Measurements from ENCODE around the gene TCL1A. TPM values are rescaled to one million over a fixed set of nuclear protein-coding genes. Genes with fewer than 3 reads are reported as not detected.
A peak's percentile ranks its signal among the peaks of the same experiment; 100 is the strongest.

TCL1A gene
- total RNA-seq, 1 donor from 2014 or later: not detected

- Mint-ChIP-seq H3K4me3 (no peak overlapping the region), H3K36me3 (ENCODE audit: low read depth) (peaks cover 2% of the 10 kb centered on the region), H3K27ac (ENCODE audit: unreplicated experiment) (no peak overlapping the region), H3K27me3 (ENCODE audit: low read depth) (peaks cover 8% of the 10 kb centered on the region), H3K9me3 (peaks cover 4% of the 10 kb centered on the region), H3K4me1 (peaks cover 13% of the 10 kb centered on the region)
- no peak for TF ChIP-seq CTCF (conservative IDR thresholded peaks at IDR 0.05)
- no peak for DNase-seq (ENCODE audit: low read depth, low spot score)
These were observed 36.6 kb downstream of the TCL1A start for GRCh38 chr14:95677179-95677835.

- no peak for TF ChIP-seq CTCF (conservative IDR thresholded peaks at IDR 0.05)
- DNase-seq (ENCODE audit: low read depth, low spot score): no peak
- H3K36me3 Mint-ChIP-seq (ENCODE audit: low read depth): peaks cover 2% of the 10 kb centered on the region
- H3K4me3 Mint-ChIP-seq: no peak overlapping the region
- no peak overlapping the region for H3K27ac Mint-ChIP-seq (ENCODE audit: unreplicated experiment)
- peaks cover 13% of the 10 kb centered on the region for H3K4me1 Mint-ChIP-seq
- H3K9me3 Mint-ChIP-seq: peaks cover 4% of the 10 kb centered on the region
- H3K27me3 Mint-ChIP-seq (ENCODE audit: low read depth): peaks cover 3% of the 10 kb centered on the region
These were observed 38.4 kb downstream of the TCL1A start for GRCh38 chr14:95675486-95675885.

- no peak for DNase-seq (ENCODE audit: low read depth, low spot score)
- H3K4me1 Mint-ChIP-seq: peaks cover 10% of the 10 kb centered on the region
- H3K4me3 Mint-ChIP-seq: no peak overlapping the region
- no peak for TF ChIP-seq CTCF (conservative IDR thresholded peaks at IDR 0.05)
- no peak overlapping the region for H3K27ac Mint-ChIP-seq (ENCODE audit: unreplicated experiment)
- peaks cover 3% of the 10 kb centered on the region for H3K27me3 Mint-ChIP-seq (ENCODE audit: low read depth)
- peaks cover 4% of the 10 kb centered on the region for H3K9me3 Mint-ChIP-seq
- peaks cover 2% of the 10 kb centered on the region for H3K36me3 Mint-ChIP-seq (ENCODE audit: low read depth)
These were observed 39.3 kb downstream of the TCL1A start for GRCh38 chr14:95674613-95675012.

GRCh38 chr14:95668235-95668772, 45.6 kb downstream of the TCL1A start:
- no peak for TF ChIP-seq CTCF (conservative IDR thresholded peaks at IDR 0.05)

GRCh38 chr14:95667249-95667693, 46.7 kb downstream of the TCL1A start:
- Mint-ChIP-seq H3K9me3 (no peaks in the 10 kb centered on the region), H3K27me3 (ENCODE audit: low read depth) (no peaks in the 10 kb centered on the region), H3K4me3 (no peak overlapping the region), H3K36me3 (ENCODE audit: low read depth) (no peaks in the 10 kb centered on the region), H3K4me1 (peaks cover 28% of the 10 kb centered on the region), H3K27ac (ENCODE audit: unreplicated experiment) (no peak overlapping the region)
- no peak for TF ChIP-seq CTCF (conservative IDR thresholded peaks at IDR 0.05)
- DNase-seq (ENCODE audit: low read depth, low spot score): no peak

More at GRCh38 chr14:95668235-95668772, 45.6 kb downstream of the TCL1A start:
- H3K27me3 Mint-ChIP-seq (ENCODE audit: low read depth): no peaks in the 10 kb centered on the region
- no peaks in the 10 kb centered on the region for H3K9me3 Mint-ChIP-seq
- no peak for DNase-seq (ENCODE audit: low read depth, low spot score)
- H3K27ac Mint-ChIP-seq (ENCODE audit: unreplicated experiment): peak overlapping the region; percentile 69
- H3K36me3 Mint-ChIP-seq (ENCODE audit: low read depth): no peaks in the 10 kb centered on the region
- H3K4me1 Mint-ChIP-seq: peaks cover 28% of the 10 kb centered on the region
- H3K4me3 Mint-ChIP-seq: no peak overlapping the region
